H1 (cell line): ENCODE results near the gene SLC5A11. TPM values are rescaled to one million over a fixed set of nuclear protein-coding genes. Genes with fewer than 3 reads are reported as not detected.

Source experiments
- CHD7 ChIP-seq: fragments of 300-600 bp; sonication (generic); IDR thresholded peaks from 2 replicates; pipeline ENCODE4 v1.7.1; 2012; ENCODE audit warnings: low read length, moderate library complexity, mild to moderate bottlenecking, inconsistent platforms; ENCODE audit not compliant: insufficient replicate concordance
- POU5F1 ChIP-seq: IDR thresholded peaks from 2 replicates; pipeline ENCODE4 v1.6.1; 2011; ENCODE audit warnings: low read depth, mild to moderate bottlenecking, low read length, moderate library complexity
- SP4 ChIP-seq: IDR thresholded peaks from 2 replicates; pipeline ENCODE4 v1.6.1; 2012; ENCODE audit warnings: low read length, inconsistent platforms
- TBP ChIP-seq: IDR thresholded peaks from 2 replicates; pipeline ENCODE4 v1.6.1; 2011; ENCODE audit warnings: low read depth, low read length, improper control_type of control experiment
- polyA plus RNA-seq, 7 experiments: library from polyadenylated mRNA; depleted of rRNA in 3 of 7; stranded (reverse) in 5 of 7; unstranded in 2 of 7; fragments of >200 nt in 5 of 7; fragments of 200-250 nt in 2 of 7; gene quantifications; 1 replicate in 5 of 7; 2 replicates in 1 of 7; 4 replicates in 1 of 7; pipeline versions ENCODE4 v1.2.1 to v1.2.3, GENCODE V29; 2011 to 2013; ENCODE audit warnings: missing spikeins in 2 of 7, mixed read lengths in 2 of 7
- total RNA-seq: library from RNA; stranded (reverse); fragmentation: NEBNext Ultra II Directional; extraction: Animal tissue kit (Norgen Biotek cat#: 25700); gene quantifications from 2 replicates; pipeline ENCODE4 v1.2.1, GENCODE V29; 2021

The SLC5A11 gene
- total and polyA plus RNA-seq, 2 of the 8 experiments (the other 6 are each of a cell fraction or from before 2014, with no cell fraction given) = 0.26 to 0.59 TPM

GRCh38 chr16:24801761-24802302 is 43.9 kb upstream of the SLC5A11 start (continued):
- TF ChIP-seq CHD7 (no peak), SP4 (no peak), POU5F1 (no peak), TBP (no peak)
